IPS DF 6.9 (cell line): Measurements from ENCODE around the gene FAM78A.

Experiments used
- DNase-seq: peaks from one replicate; pipeline ENCODE4 v3.0.0-alpha.2; 2013; ENCODE audit warnings: low read depth, low spot score
- H3K27ac ChIP-seq: one replicate; pipeline ENCODE4 v1.5.1; 2013; ENCODE audit warnings: low read length, control low read depth
- H3K27me3 ChIP-seq: 2 replicates; pipeline ENCODE4 v1.6.1; 2013; ENCODE audit warnings: mild to moderate bottlenecking, low read length; ENCODE audit not compliant: control insufficient read depth, insufficient read depth
- H3K36me3 ChIP-seq: 2 replicates; pipeline ENCODE4 v1.6.1; 2013; ENCODE audit warnings: low read length; ENCODE audit not compliant: control insufficient read depth, insufficient read depth
- H3K4me1 ChIP-seq: 2 replicates; pipeline ENCODE4 v1.6.1; 2013; ENCODE audit warnings: low read length; ENCODE audit not compliant: control insufficient read depth, insufficient read depth
- H3K4me3 ChIP-seq: 2 replicates; pipeline ENCODE4 v1.5.1; 2013; ENCODE audit warnings: mild to moderate bottlenecking, low read length
- H3K9me3 ChIP-seq: 2 replicates; pipeline ENCODE4 v1.6.1; 2013; ENCODE audit warnings: low read length, inconsistent platforms; ENCODE audit not compliant: control insufficient read depth, insufficient read depth
- WGBS: extraction: QIAGEN DNeasy Blood & Tissue Kit; methylation state at CpG from one replicate; pipeline ENCODE4 v1.1.7; 2013; ENCODE audit warnings: mixed read lengths, missing lambda C conversion rate; ENCODE audit not compliant: insufficient read length, insufficient coverage; 5-methylcytosine and 5-hydroxymethylcytosine counted together

Gene FAM78A

GRCh38 chr9:131300444-131300843 lies 24.1 kb upstream of the FAM78A start:
- H3K9me3 ChIP-seq, result no peaks in the 10 kb centered on the region
- H3K27me3 ChIP-seq, result no peaks in the 10 kb centered on the region
- no peaks in the 10 kb centered on the region for H3K36me3 ChIP-seq
- DNase-seq, result no peak
- H3K4me3 ChIP-seq, result no peak overlapping the region
- no peak overlapping the region for H3K27ac ChIP-seq
- 0 out of 2 replicates have a peak, but pooled peaks cover 2% of the 10 kb centered on the region for H3K4me1 ChIP-seq

- DNase-seq, result no peak
- H3K36me3 ChIP-seq, result no peaks in the 10 kb centered on the region
- H3K9me3 ChIP-seq, result no peaks in the 10 kb centered on the region
- H3K27ac ChIP-seq, result no peak overlapping the region
- no CpG with 5 or more reads among the region's 5 CpGs for WGBS
- H3K4me3 ChIP-seq, result no peak overlapping the region
- H3K4me1 ChIP-seq, result 0 out of 2 replicates have a peak, but pooled peaks cover 2% of the 10 kb centered on the region
- no peaks in the 10 kb centered on the region for H3K27me3 ChIP-seq
Measured at GRCh38 chr9:131299961-131300347, 23.6 kb upstream of the FAM78A start.

- Histone ChIP-seq H3K9me3 (no peaks in the 10 kb centered on the region), H3K4me1 (0 out of 2 replicates have a peak, but pooled peaks cover 2% of the 10 kb centered on the region), H3K4me3 (no peak overlapping the region), H3K36me3 (no peaks in the 10 kb centered on the region), H3K27ac (no peak overlapping the region), H3K27me3 (no peaks in the 10 kb centered on the region)
- no peak for DNase-seq
- no CpG with 5 or more reads among the region's 22 CpGs for WGBS
Measured at GRCh38 chr9:131299346-131299960, 23.1 kb upstream of the FAM78A start.

GRCh38 chr9:131298816-131299215 lies 22.5 kb upstream of the FAM78A start:
- H3K4me3 ChIP-seq, result no peak overlapping the region
- no peaks in the 10 kb centered on the region for H3K36me3 ChIP-seq
- no peaks in the 10 kb centered on the region for H3K9me3 ChIP-seq
- H3K27ac ChIP-seq, result no peak overlapping the region
- no CpG with 5 or more reads among the region's 12 CpGs for WGBS
- DNase-seq, result no peak
- 0 out of 2 replicates have a peak, but pooled peaks cover 2% of the 10 kb centered on the region for H3K4me1 ChIP-seq
- H3K27me3 ChIP-seq, result no peaks in the 10 kb centered on the region

GRCh38 chr9:131298341-131298740 lies 22.0 kb upstream of the FAM78A start:
- Histone ChIP-seq H3K27me3 (no peaks in the 10 kb centered on the region), H3K4me1 (0 out of 2 replicates have a peak, but pooled peaks cover 2% of the 10 kb centered on the region), H3K4me3 (no peak overlapping the region), H3K36me3 (no peaks in the 10 kb centered on the region), H3K9me3 (no peaks in the 10 kb centered on the region), H3K27ac (no peak overlapping the region)
- no CpG with 5 or more reads among the region's 5 CpGs for WGBS
- no peak for DNase-seq

GRCh38 chr9:131297903-131298302 lies 21.6 kb upstream of the FAM78A start:
- H3K27me3 ChIP-seq, result no peaks in the 10 kb centered on the region
- WGBS, result no CpG with 5 or more reads among the region's 11 CpGs
- no peaks in the 10 kb centered on the region for H3K9me3 ChIP-seq
- no peaks in the 10 kb centered on the region for H3K36me3 ChIP-seq
- no peak for DNase-seq
- H3K4me1 ChIP-seq, result 0 out of 2 replicates have a peak, but pooled peaks cover 2% of the 10 kb centered on the region
- H3K4me3 ChIP-seq, result no peak overlapping the region
- no peak overlapping the region for H3K27ac ChIP-seq

GRCh38 chr9:131296906-131297500 lies 20.7 kb upstream of the FAM78A start:
- Histone ChIP-seq H3K36me3 (no peaks in the 10 kb centered on the region), H3K27me3 (no peaks in the 10 kb centered on the region), H3K27ac (no peak overlapping the region), H3K4me3 (no peak overlapping the region), H3K4me1 (0 out of 2 replicates have a peak, but pooled peaks cover 2% of the 10 kb centered on the region), H3K9me3 (no peaks in the 10 kb centered on the region)
- no CpG with 5 or more reads among the region's 8 CpGs for WGBS
- DNase-seq, result no peak

GRCh38 chr9:131296460-131296859 lies 20.1 kb upstream of the FAM78A start:
- H3K27me3 ChIP-seq, result no peaks in the 10 kb centered on the region
- 0 out of 2 replicates have a peak, but pooled peaks cover 2% of the 10 kb centered on the region for H3K4me1 ChIP-seq
- no peak overlapping the region for H3K4me3 ChIP-seq
- no peaks in the 10 kb centered on the region for H3K9me3 ChIP-seq
- DNase-seq, result no peak
- no peak overlapping the region for H3K27ac ChIP-seq
- H3K36me3 ChIP-seq, result no peaks in the 10 kb centered on the region
- no CpG with 5 or more reads among the region's 9 CpGs for WGBS

GRCh38 chr9:131292937-131293336 lies 16.6 kb upstream of the FAM78A start:
- no peaks in the 10 kb centered on the region for H3K9me3 ChIP-seq
- no peaks in the 10 kb centered on the region for H3K36me3 ChIP-seq
- no peak for DNase-seq
- H3K27ac ChIP-seq, result no peak overlapping the region
- no peaks in the 10 kb centered on the region for H3K27me3 ChIP-seq
- no CpG with 5 or more reads among the region's 10 CpGs for whole genome bisulfite sequencing
- peaks cover 8% of the 10 kb centered on the region for H3K4me1 ChIP-seq
- H3K4me3 ChIP-seq, result no peak overlapping the region

- Histone ChIP-seq H3K36me3 (no peaks in the 10 kb centered on the region), H3K27ac (no peak overlapping the region), H3K4me1 (peaks cover 8% of the 10 kb centered on the region), H3K4me3 (no peak overlapping the region), H3K27me3 (no peaks in the 10 kb centered on the region), H3K9me3 (no peaks in the 10 kb centered on the region)
- DNase-seq, result no peak
- WGBS, result no CpG with 5 or more reads among the region's 7 CpGs
Measured at GRCh38 chr9:131291795-131292315, 15.5 kb upstream of the FAM78A start.
